ENCODE results near the gene ACADL. TPM values are rescaled to one million over a fixed set of nuclear protein-coding genes. Genes with fewer than 3 reads are reported as not detected.

The ACADL gene
- total RNA-seq, 4 donors from 2014 or later = 1.3 to 2.1 (median 1.7) TPM

DNA sequence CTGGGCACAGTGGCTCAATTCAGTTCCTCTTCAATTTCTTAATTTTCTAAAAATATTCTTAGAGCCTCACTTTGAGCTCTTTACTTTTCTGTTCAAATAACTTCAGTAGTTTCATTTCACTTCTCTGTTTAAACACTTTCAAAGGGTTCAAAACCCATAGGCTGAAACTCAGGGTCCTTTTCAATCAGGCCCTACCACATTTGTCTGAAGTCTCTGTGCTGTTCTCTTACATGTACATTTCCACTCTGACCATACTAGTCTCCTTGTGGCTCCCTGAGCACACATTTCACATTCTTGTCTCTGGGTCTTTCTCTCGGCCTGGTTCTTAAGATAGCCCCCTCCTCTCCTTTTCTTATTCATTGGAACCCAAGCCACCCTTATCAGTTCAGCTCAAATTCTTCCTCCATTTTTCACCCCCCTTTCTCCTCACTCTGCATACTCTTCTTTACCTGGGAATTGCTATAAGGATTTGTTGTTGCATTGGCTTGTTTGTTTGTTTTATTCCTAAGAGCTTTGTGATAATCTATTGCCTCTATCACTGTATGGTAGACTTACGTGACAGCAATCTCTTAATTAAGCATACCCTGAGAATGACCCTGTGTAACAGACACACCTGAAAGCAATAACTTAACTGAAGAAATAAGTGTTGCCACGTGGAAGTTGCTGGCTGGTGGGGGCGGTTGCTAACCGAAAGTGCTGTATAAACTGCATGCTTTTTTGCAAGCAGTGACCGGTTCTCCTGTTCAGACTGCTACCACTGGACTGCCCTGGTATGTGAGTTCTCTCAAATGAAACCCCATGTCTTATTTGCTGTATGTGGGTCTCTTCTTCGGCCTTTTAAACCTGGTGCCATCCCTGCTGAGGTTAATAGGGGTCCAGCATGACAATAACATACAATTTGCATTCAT, 27.7 kb upstream of the ACADL start:
- Histone ChIP-seq H3K36me3 (no peaks in the 10 kb centered on the region), H3K27ac (replicated peaks in 1 of 4) (no peak overlapping the region), H3K4me1 (no peaks in the 10 kb centered on the region), H3K9me3 (no peaks in the 10 kb centered on the region), H3K27me3 (no peaks in the 10 kb centered on the region), H3K4me3 (no peak overlapping the region)
- intact Hi-C loops (cut with DNase I) = no loop called here
- WGBS = 61% methylated on average over 7 of the region's 7 CpGs
- TF ChIP-seq, protein P1, sequence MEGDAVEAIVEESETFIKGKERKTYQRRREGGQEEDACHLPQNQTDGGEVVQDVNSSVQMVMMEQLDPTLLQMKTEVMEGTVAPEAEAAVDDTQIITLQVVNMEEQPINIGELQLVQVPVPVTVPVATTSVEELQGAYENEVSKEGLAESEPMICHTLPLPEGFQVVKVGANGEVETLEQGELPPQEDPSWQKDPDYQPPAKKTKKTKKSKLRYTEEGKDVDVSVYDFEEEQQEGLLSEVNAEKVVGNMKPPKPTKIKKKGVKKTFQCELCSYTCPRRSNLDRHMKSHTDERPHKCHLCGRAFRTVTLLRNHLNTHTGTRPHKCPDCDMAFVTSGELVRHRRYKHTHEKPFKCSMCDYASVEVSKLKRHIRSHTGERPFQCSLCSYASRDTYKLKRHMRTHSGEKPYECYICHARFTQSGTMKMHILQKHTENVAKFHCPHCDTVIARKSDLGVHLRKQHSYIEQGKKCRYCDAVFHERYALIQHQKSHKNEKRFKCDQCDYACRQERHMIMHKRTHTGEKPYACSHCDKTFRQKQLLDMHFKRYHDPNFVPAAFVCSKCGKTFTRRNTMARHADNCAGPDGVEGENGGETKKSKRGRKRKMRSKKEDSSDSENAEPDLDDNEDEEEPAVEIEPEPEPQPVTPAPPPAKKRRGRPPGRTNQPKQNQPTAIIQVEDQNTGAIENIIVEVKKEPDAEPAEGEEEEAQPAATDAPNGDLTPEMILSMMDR (IDR thresholded peaks at IDR 0.05) = no peak
- TF ChIP-seq EP300 (IDR thresholded peaks at IDR 0.05) (no peak), POLR2A (IDR thresholded peaks at IDR 0.05; ENCODE audit: low read depth) (no peak), POLR2AphosphoS5 (IDR thresholded peaks at IDR 0.05) (no peak)
- no peak for DNase-seq (ENCODE audit: extremely low spot score)

DNA sequence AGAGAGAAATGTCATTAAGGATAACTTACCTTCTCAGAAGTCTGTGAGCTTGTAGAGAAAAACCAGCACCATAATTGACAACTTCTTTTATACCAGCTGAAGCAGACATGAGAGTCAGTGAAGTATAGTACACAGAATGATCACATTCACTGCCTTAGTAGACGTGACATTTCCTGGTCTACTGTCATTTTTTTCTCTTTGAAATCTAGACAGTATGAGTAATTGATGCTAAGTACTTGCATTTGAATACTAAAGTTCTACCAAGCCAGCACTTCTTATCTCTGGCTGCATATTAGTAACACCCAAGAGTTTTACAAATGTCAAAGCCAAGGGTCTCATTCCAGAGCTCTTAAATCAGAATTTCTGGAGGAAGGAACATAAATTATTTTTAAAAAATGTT, 25.4 kb upstream of the ACADL start:
- no peak for TF ChIP-seq POLR2A (IDR thresholded peaks at IDR 0.05; ENCODE audit: low read depth)
- no peak for TF ChIP-seq POLR2AphosphoS5 (IDR thresholded peaks at IDR 0.05)
- no peak for TF ChIP-seq EP300 (IDR thresholded peaks at IDR 0.05)
- TF ChIP-seq, protein P1 (IDR thresholded peaks at IDR 0.05) = no peak
- H3K27me3 ChIP-seq = no peaks in the 10 kb centered on the region
- no peaks in the 10 kb centered on the region for H3K4me1 ChIP-seq
- intact Hi-C loops (cut with DNase I) = no loop called here
- H3K9me3 ChIP-seq = no peaks in the 10 kb centered on the region
- no peak for DNase-seq (ENCODE audit: extremely low spot score)
- WGBS = 40% methylated on average over 1 of the region's 1 CpG
- no peak overlapping the region for H3K27ac ChIP-seq (replicated peaks in 1 of 4)
- no peak overlapping the region for H3K4me3 ChIP-seq
- H3K36me3 ChIP-seq = no peaks in the 10 kb centered on the region

DNA sequence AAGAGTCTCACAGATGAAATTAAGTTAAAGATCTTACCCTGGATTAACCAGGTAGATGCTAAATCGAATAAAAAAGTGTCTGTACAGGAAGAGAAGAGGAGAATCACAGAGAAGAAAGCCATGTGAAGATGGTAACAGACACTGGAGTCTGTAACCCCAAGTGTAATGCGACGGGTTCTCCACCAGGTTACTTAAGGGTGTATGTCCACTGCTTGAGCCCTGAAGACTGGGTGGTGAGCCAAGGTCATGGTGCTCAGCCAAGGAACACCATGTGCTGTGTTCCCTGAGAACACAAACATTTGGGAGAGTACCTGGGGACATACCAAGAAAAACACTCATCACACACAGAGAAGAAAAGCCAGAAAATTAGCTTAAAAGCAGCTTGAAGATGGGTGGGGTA, 8.2 kb upstream of the ACADL start:
- intact Hi-C loops (cut with DNase I) = no loop called here
- no peak overlapping the region for H3K4me3 ChIP-seq
- peaks cover 0 to 5% (median 0%) of the 10 kb centered on the region in 4 donors for H3K27me3 ChIP-seq
- no peaks in the 10 kb centered on the region for H3K4me1 ChIP-seq
- H3K27ac ChIP-seq (replicated peaks in 1 of 4) = no peak overlapping the region
- TF ChIP-seq EP300 (IDR thresholded peaks at IDR 0.05) = no peak
- TF ChIP-seq, protein P1 (IDR thresholded peaks at IDR 0.05) = no peak
- TF ChIP-seq POLR2AphosphoS5 (IDR thresholded peaks at IDR 0.05) = no peak
- no peak for TF ChIP-seq POLR2A (IDR thresholded peaks at IDR 0.05; ENCODE audit: low read depth)
- DNase-seq (ENCODE audit: extremely low spot score) = no peak
- no peaks in the 10 kb centered on the region for H3K36me3 ChIP-seq
- whole genome bisulfite sequencing = 78% methylated on average over 3 of the region's 3 CpGs
- H3K9me3 ChIP-seq = no peaks in the 10 kb centered on the region

DNA sequence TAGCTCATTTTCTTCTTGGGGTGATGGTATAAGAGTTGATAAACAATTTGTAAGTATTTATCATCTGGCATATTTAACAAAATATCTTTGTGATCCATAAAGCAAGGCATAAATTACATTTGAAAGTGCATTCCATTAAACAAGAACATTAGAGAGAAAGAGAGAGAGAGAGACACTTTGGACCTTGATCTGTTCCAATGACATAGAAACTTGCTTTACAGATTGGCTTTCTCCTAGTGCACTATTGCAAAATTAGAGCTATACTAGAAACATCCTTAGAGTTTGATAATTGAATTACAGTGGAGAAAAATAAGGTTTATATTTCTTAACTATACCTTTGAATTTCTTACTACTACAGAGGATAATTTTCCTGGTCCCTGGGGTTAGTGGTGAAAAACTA, 5.7 kb upstream of the ACADL start:
- intact Hi-C loops (cut with DNase I) = no loop called here
- H3K36me3 ChIP-seq = no peaks in the 10 kb centered on the region
- H3K27ac ChIP-seq (replicated peaks in 1 of 4) = no peak overlapping the region
- peaks cover 0 to 13% (median 0%) of the 10 kb centered on the region in 4 donors for H3K27me3 ChIP-seq
- TF ChIP-seq, protein P1 (IDR thresholded peaks at IDR 0.05) = no peak
- no peak for TF ChIP-seq EP300 (IDR thresholded peaks at IDR 0.05)
- no peaks in the 10 kb centered on the region for H3K9me3 ChIP-seq
- H3K4me1 ChIP-seq = no peaks in the 10 kb centered on the region
- DNase-seq (ENCODE audit: extremely low spot score) = no peak
- H3K4me3 ChIP-seq = no peak overlapping the region

All from esophagus muscularis mucosa (tissue), 4 donors.